ENCODE data around the gene WDFY4.

WDFY4 gene

GRCh38 chr10:48993627-48994026 lies 309.0 kb downstream of the WDFY4 start:
- ATAC-seq, result no peak
- TF ChIP-seq RARB (CRISPR knock-in tag; IDR thresholded peaks at IDR 0.05) (no peak), PPARA (CRISPR knock-in tag; IDR thresholded peaks at IDR 0.05; ENCODE audit: borderline replicate concordance) (no peak), TCF4 (CRISPR knock-in tag; IDR thresholded peaks at IDR 0.05; ENCODE audit: borderline replicate concordance) (no peak), ZFP30 (CRISPR knock-in tag; IDR thresholded peaks at IDR 0.05) (no peak), PATZ1 (CRISPR knock-in tag; IDR thresholded peaks at IDR 0.05; ENCODE audit: borderline replicate concordance) (no peak), ISL1 (CRISPR knock-in tag; IDR thresholded peaks at IDR 0.05) (no peak), ESRRG (CRISPR knock-in tag; IDR thresholded peaks at IDR 0.05) (no peak), ZNF565 (CRISPR knock-in tag; conservative IDR thresholded peaks at IDR 0.05; ENCODE audit: low read depth) (no peak), ARNTL (CRISPR knock-in tag; IDR thresholded peaks at IDR 0.05; ENCODE audit: borderline replicate concordance, low read depth) (no peak), CSRNP3 (CRISPR knock-in tag; IDR thresholded peaks at IDR 0.05) (no peak), ZNF8 (CRISPR knock-in tag; IDR thresholded peaks at IDR 0.05) (no peak), ZFP3 (CRISPR knock-in tag; IDR thresholded peaks at IDR 0.05) (no peak), ZNF70 (CRISPR knock-in tag; IDR thresholded peaks at IDR 0.05) (no peak)

GRCh38 chr10:48996329-48996728 lies 311.7 kb downstream of the WDFY4 start:
- TF ChIP-seq CSRNP3 (CRISPR knock-in tag; IDR thresholded peaks at IDR 0.05) (no peak), TCF4 (CRISPR knock-in tag; IDR thresholded peaks at IDR 0.05; ENCODE audit: borderline replicate concordance) (no peak), ZC3H10 (CRISPR knock-in tag; IDR thresholded peaks at IDR 0.05) (no peak), TSHZ2 (CRISPR knock-in tag; IDR thresholded peaks at IDR 0.05) (no peak), BACH2 (CRISPR knock-in tag; IDR thresholded peaks at IDR 0.05; ENCODE audit: borderline replicate concordance) (no peak), ZFP3 (CRISPR knock-in tag; IDR thresholded peaks at IDR 0.05) (no peak), ESRRG (CRISPR knock-in tag; IDR thresholded peaks at IDR 0.05) (no peak), CREB5 (CRISPR knock-in tag; IDR thresholded peaks at IDR 0.05; ENCODE audit: low read depth) (no peak), OSR1 (CRISPR knock-in tag; IDR thresholded peaks at IDR 0.05) (no peak), ZFP30 (CRISPR knock-in tag; IDR thresholded peaks at IDR 0.05) (no peak), ISL1 (CRISPR knock-in tag; IDR thresholded peaks at IDR 0.05) (no peak)
- no peak for ATAC-seq

- no peak for ATAC-seq
- TF ChIP-seq ZNF565 (CRISPR knock-in tag; conservative IDR thresholded peaks at IDR 0.05; ENCODE audit: low read depth) (no peak), TCF4 (CRISPR knock-in tag; IDR thresholded peaks at IDR 0.05; ENCODE audit: borderline replicate concordance) (no peak), ESRRG (CRISPR knock-in tag; IDR thresholded peaks at IDR 0.05) (no peak), BACH2 (CRISPR knock-in tag; IDR thresholded peaks at IDR 0.05; ENCODE audit: borderline replicate concordance) (no peak), ZC3H10 (CRISPR knock-in tag; IDR thresholded peaks at IDR 0.05) (no peak), ZFP30 (CRISPR knock-in tag; IDR thresholded peaks at IDR 0.05) (no peak), ZFP3 (CRISPR knock-in tag; IDR thresholded peaks at IDR 0.05) (no peak), ISL1 (CRISPR knock-in tag; IDR thresholded peaks at IDR 0.05) (no peak), TOX (CRISPR knock-in tag; IDR thresholded peaks at IDR 0.05; ENCODE audit: borderline replicate concordance) (no peak), CSRNP3 (CRISPR knock-in tag; IDR thresholded peaks at IDR 0.05) (no peak), ARNTL (CRISPR knock-in tag; IDR thresholded peaks at IDR 0.05; ENCODE audit: borderline replicate concordance, low read depth) (no peak), OSR1 (CRISPR knock-in tag; IDR thresholded peaks at IDR 0.05) (no peak), ZNF8 (CRISPR knock-in tag; IDR thresholded peaks at IDR 0.05) (no peak), SNAI2 (CRISPR knock-in tag; IDR thresholded peaks at IDR 0.05) (no peak), GLIS3 (CRISPR knock-in tag; IDR thresholded peaks at IDR 0.05) (no peak), ZNF70 (CRISPR knock-in tag; IDR thresholded peaks at IDR 0.05) (no peak), POU6F1 (CRISPR knock-in tag; IDR thresholded peaks at IDR 0.05; ENCODE audit: borderline replicate concordance, low read depth) (no peak), CSDC2 (CRISPR knock-in tag; IDR thresholded peaks at IDR 0.05) (no peak)
These were observed 314.7 kb downstream of the WDFY4 start for GRCh38 chr10:48999346-48999745.
